ENCODE measurements around the gene GAB1.

DNA sequence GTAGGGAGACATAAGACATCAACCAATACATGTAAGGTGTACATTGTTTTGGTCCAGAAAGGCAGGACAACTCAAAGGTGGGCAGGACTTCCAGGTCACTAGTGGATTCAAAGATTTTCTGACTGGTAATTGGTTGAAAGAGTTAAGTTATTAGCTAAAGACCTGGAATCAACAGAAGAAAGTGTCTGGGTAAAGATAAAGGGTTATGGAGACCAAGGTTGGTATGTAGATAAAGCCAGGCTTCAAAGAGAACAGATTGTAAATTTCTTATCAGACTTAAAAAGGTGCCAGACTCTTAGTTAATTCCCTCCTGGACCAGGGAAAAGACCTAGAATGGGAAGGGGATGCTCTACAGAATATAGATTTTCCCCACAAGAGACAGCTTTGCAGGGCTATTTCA is 28.3 kb upstream of the GAB1 start:
- TF ChIP-seq, protein P1, sequence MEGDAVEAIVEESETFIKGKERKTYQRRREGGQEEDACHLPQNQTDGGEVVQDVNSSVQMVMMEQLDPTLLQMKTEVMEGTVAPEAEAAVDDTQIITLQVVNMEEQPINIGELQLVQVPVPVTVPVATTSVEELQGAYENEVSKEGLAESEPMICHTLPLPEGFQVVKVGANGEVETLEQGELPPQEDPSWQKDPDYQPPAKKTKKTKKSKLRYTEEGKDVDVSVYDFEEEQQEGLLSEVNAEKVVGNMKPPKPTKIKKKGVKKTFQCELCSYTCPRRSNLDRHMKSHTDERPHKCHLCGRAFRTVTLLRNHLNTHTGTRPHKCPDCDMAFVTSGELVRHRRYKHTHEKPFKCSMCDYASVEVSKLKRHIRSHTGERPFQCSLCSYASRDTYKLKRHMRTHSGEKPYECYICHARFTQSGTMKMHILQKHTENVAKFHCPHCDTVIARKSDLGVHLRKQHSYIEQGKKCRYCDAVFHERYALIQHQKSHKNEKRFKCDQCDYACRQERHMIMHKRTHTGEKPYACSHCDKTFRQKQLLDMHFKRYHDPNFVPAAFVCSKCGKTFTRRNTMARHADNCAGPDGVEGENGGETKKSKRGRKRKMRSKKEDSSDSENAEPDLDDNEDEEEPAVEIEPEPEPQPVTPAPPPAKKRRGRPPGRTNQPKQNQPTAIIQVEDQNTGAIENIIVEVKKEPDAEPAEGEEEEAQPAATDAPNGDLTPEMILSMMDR (IDR thresholded peaks at IDR 0.05; ENCODE audit: low read depth, low read length), result no peak
- TF ChIP-seq POLR2A (IDR thresholded peaks at IDR 0.05; ENCODE audit: extremely low read depth, insufficient read length), result no peak
- TF ChIP-seq, protein P2, sequence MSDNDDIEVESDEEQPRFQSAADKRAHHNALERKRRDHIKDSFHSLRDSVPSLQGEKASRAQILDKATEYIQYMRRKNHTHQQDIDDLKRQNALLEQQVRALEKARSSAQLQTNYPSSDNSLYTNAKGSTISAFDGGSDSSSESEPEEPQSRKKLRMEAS (IDR thresholded peaks at IDR 0.05; ENCODE audit: low read depth, low read length), result no peak
